Calu3 (cell line): ENCODE data around the gene RAD51B. TPM values are rescaled to one million over a fixed set of nuclear protein-coding genes. Genes with fewer than 3 reads are reported as not detected.

Experiments
- BruUV-seq: library from RNA; stranded (reverse); fragments of 400-500 nt; replicated peaks from 2 replicates; lab custom pipeline; 2021; lab: Mats Ljungman, UMichigan
- CTCF ChIA-PET: fragments of 300-600 bp; sonication (Branson Sonifier 250); formaldehyde crosslinking; loops from one replicate; lab custom pipeline; 2022; ENCODE audit warnings: antibody characterized with exemption; lab: Charles Lee
- DNase-seq: peaks from one replicate; pipeline ENCODE4 v3.0.0; 2022
- H3K27ac Mint-ChIP-seq: one replicate; pipeline ENCODE4 v1.8.0; 2022; ENCODE audit warnings: mixed read lengths; ENCODE audit not compliant: unreplicated experiment
- H3K27me3 Mint-ChIP-seq: one replicate; pipeline ENCODE4 v1.8.0; 2022; ENCODE audit warnings: mixed read lengths; ENCODE audit not compliant: unreplicated experiment
- H3K36me3 Mint-ChIP-seq: one replicate; pipeline ENCODE4 v1.8.0; 2022; ENCODE audit warnings: mild to moderate bottlenecking, moderate library complexity, mixed read lengths; ENCODE audit not compliant: insufficient read depth, unreplicated experiment
- H3K4me1 Mint-ChIP-seq: one replicate; pipeline ENCODE4 v1.8.0; 2022; ENCODE audit warnings: mild to moderate bottlenecking, low read depth, mixed read lengths; ENCODE audit not compliant: unreplicated experiment
- H3K4me3 Mint-ChIP-seq: one replicate; pipeline ENCODE4 v1.8.0; 2022; ENCODE audit warnings: mild to moderate bottlenecking, low read depth, moderate library complexity, mixed read lengths; ENCODE audit not compliant: unreplicated experiment
- H3K9me3 Mint-ChIP-seq: one replicate; pipeline ENCODE4 v1.8.0; 2022; ENCODE audit warnings: low read depth, mixed read lengths; ENCODE audit not compliant: unreplicated experiment
- CTCF ChIP-seq: fragments of 200-600 bp; IDR thresholded peaks from one replicate; pipeline ENCODE4 v1.8.0; 2022; ENCODE audit warnings: antibody characterized with exemption; ENCODE audit not compliant: unreplicated experiment
- intact Hi-C: fragments of 100-400 bp; cut with micrococcal nuclease; formaldehyde crosslinking; loops from one replicate; pipeline ENCODE4 v1.10.0; 2022; ENCODE audit not compliant: unreplicated experiment
- total RNA-seq: library from RNA; stranded (reverse); gene quantifications from 2 replicates; pipeline ENCODE4 v1.2.3, GENCODE V29; 2022

The RAD51B gene
- total RNA-seq, 1 experiment from 2014 or later: 24.7 TPM

- no peak for DNase-seq
- no TSS peak for BruUV-seq
- intact Hi-C loops: no loop called here
- Mint-ChIP-seq H3K4me3 (no peak overlapping the region), H3K27me3 (no peaks in the 10 kb centered on the region), H3K9me3 (no peaks in the 10 kb centered on the region), H3K36me3 (no peaks in the 10 kb centered on the region), H3K4me1 (peaks cover 24% of the 10 kb centered on the region), H3K27ac (no peak overlapping the region)
- CTCF ChIA-PET: no interaction called here
- no peak for TF ChIP-seq CTCF
Observed at GRCh38 chr14:68508581-68508980, 689.0 kb downstream of the RAD51B start.

- intact Hi-C loops: no loop called here
- H3K4me3 Mint-ChIP-seq: no peak overlapping the region
Observed at GRCh38 chr14:68509188-68509983, 689.8 kb downstream of the RAD51B start.

GRCh38 chr14:68510201-68511128, 690.9 kb downstream of the RAD51B start:
- Mint-ChIP-seq H3K27ac (no peak overlapping the region), H3K9me3 (no peaks in the 10 kb centered on the region), H3K36me3 (no peaks in the 10 kb centered on the region), H3K27me3 (no peaks in the 10 kb centered on the region), H3K4me3 (no peak overlapping the region), H3K4me1 (peaks cover 39% of the 10 kb centered on the region)
- TF ChIP-seq CTCF: no peak
- no TSS peak for BruUV-seq
- DNase-seq: no peak
- CTCF ChIA-PET: no interaction called here
- intact Hi-C loops: no loop called here

More at GRCh38 chr14:68509188-68509983, 689.8 kb downstream of the RAD51B start:
- H3K36me3 Mint-ChIP-seq: no peaks in the 10 kb centered on the region
- peaks cover 28% of the 10 kb centered on the region for H3K4me1 Mint-ChIP-seq
- TF ChIP-seq CTCF: no peak
- H3K9me3 Mint-ChIP-seq: no peaks in the 10 kb centered on the region
- H3K27me3 Mint-ChIP-seq: no peaks in the 10 kb centered on the region
- CTCF ChIA-PET: interaction anchor here (0.6 kb wide), 1 partner anchor 9 kb away, joined by 7 read pairs; no protein-coding TSS in a partner anchor
- no peak for DNase-seq
- no TSS peak for BruUV-seq
- H3K27ac Mint-ChIP-seq: no peak overlapping the region

- Mint-ChIP-seq H3K4me1 (peaks cover 35% of the 10 kb centered on the region), H3K27ac (no peak overlapping the region), H3K9me3 (no peaks in the 10 kb centered on the region), H3K36me3 (no peaks in the 10 kb centered on the region), H3K27me3 (no peaks in the 10 kb centered on the region), H3K4me3 (no peak overlapping the region)
- no TSS peak for BruUV-seq
- no peak for TF ChIP-seq CTCF
- no peak for DNase-seq
- intact Hi-C loops: no loop called here
- CTCF ChIA-PET: no interaction called here
Observed at GRCh38 chr14:68511129-68512047, 691.8 kb downstream of the RAD51B start.
